D721Med (cell line): Measurements from ENCODE around the gene HIVEP2.

Experiments
- DNase-seq: peaks from one replicate; pipeline ENCODE4 v3.0.0; 2011; ENCODE audit warnings: low spot score; ENCODE audit not compliant: insufficient read length
- FAIRE-seq: peaks from 2 replicates; lab custom pipeline; 2011; peaks lifted over from hg19 to GRCh38; lab: Jason Lieb, UNC
- CTCF ChIP-seq: IDR thresholded peaks from 2 replicates; pipeline ENCODE4 v1.5.1; 2012; ENCODE audit warnings: mild to moderate bottlenecking, control low read depth; ENCODE audit not compliant: insufficient read depth; ENCODE audit errors: missing control alignments

The HIVEP2 gene

GRCh38 chr6:142707255-142707654 lies 237.7 kb downstream of the HIVEP2 start:
- no peak for FAIRE-seq
- TF ChIP-seq CTCF, result no peak
- DNase-seq, result no peak

GRCh38 chr6:142706210-142706609 lies 238.8 kb downstream of the HIVEP2 start:
- no peak for FAIRE-seq
- TF ChIP-seq CTCF, result no peak

GRCh38 chr6:142705054-142705453 lies 239.9 kb downstream of the HIVEP2 start:
- no peak for TF ChIP-seq CTCF
- no peak for DNase-seq
- no peak for FAIRE-seq

More at GRCh38 chr6:142706210-142706609, 238.8 kb downstream of the HIVEP2 start:
- DNase-seq, result no peak

GRCh38 chr6:142702501-142703460 lies 242.2 kb downstream of the HIVEP2 start:
- no peak for TF ChIP-seq CTCF
- FAIRE-seq (no peak), DNase-seq (no peak)
